Measurements from ENCODE around the gene BDKRB1.

Gene BDKRB1

GRCh38 chr14:96268431-96269358 is 12.7 kb downstream of the BDKRB1 start:
- no peaks in the 10 kb centered on the region for H3K9me3 ChIP-seq (ENCODE audit: low read length)
- H3K36me3 ChIP-seq (ENCODE audit: insufficient read depth, low read length) = no peaks in the 10 kb centered on the region

GRCh38 chr14:96269359-96269710 is 13.3 kb downstream of the BDKRB1 start:
- H3K27me3 ChIP-seq (ENCODE audit: insufficient read depth, low read length) = peaks cover 3% of the 10 kb centered on the region
- no peaks in the 10 kb centered on the region for H3K4me1 ChIP-seq (ENCODE audit: insufficient read depth, low read length)
- no peak overlapping the region for H3K4me3 ChIP-seq (ENCODE audit: low read length)
- no peaks in the 10 kb centered on the region for H3K36me3 ChIP-seq (ENCODE audit: insufficient read depth, low read length)
- no peaks in the 10 kb centered on the region for H3K9me3 ChIP-seq (ENCODE audit: low read length)
- H2AFZ ChIP-seq (ENCODE audit: low read depth, low read length) = no peak overlapping the region

More at GRCh38 chr14:96268431-96269358, 12.7 kb downstream of the BDKRB1 start:
- no peaks in the 10 kb centered on the region for H3K4me1 ChIP-seq (ENCODE audit: insufficient read depth, low read length)
- no peak overlapping the region for H3K4me3 ChIP-seq (ENCODE audit: low read length)
- no peak overlapping the region for H2AFZ ChIP-seq (ENCODE audit: low read depth, low read length)
- H3K27me3 ChIP-seq (ENCODE audit: insufficient read depth, low read length) = peaks cover 3% of the 10 kb centered on the region

DNA sequence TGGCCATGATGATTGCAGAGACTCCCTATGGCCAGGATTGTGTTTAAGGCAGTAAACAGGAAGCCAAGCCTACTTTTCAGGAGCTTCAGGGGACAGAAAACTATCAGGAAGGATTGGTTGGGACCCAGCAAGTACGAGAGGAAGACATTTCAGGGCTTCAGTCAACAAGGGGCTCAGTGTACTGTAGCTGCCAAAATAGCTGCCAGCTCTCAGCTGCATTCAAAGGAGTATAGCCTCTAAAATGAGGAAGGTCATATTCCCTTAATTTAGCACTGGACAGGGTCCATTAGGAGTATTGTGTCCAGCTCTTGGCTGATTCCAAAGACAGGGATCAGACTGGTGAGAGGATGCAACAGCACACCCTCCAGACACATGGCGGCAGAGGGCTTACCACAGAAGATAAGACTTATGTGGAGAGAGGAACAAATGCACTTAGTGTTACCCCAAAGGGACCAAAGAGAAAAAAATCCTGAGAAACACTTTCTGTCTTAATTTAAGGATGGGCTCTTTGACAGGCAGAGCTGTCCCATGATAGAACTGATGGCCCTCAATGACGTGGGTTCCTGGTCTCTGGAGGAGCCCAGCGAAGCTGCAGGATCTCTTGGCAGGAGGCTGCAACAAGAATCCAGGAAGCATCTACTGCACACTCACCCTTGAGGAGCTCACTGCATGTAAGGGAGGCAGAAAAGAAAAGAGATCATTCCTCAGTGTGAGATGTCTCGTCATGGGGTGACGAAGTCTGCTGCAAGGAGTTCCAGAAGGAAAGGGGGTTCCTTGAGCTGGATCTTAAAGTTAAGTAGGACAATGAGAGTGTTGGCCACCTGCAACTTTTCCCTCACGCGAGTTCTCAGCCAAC is 14.8 kb downstream of the BDKRB1 start:
- Histone ChIP-seq H3K36me3 (ENCODE audit: insufficient read depth, low read length) (no peaks in the 10 kb centered on the region), H3K4me3 (ENCODE audit: low read length) (no peak overlapping the region), H3K27me3 (ENCODE audit: insufficient read depth, low read length) (peaks cover 3% of the 10 kb centered on the region), H3K4me1 (ENCODE audit: insufficient read depth, low read length) (no peaks in the 10 kb centered on the region), H3K9me3 (ENCODE audit: low read length) (no peaks in the 10 kb centered on the region), H2AFZ (ENCODE audit: low read depth, low read length) (no peak overlapping the region)

DNA sequence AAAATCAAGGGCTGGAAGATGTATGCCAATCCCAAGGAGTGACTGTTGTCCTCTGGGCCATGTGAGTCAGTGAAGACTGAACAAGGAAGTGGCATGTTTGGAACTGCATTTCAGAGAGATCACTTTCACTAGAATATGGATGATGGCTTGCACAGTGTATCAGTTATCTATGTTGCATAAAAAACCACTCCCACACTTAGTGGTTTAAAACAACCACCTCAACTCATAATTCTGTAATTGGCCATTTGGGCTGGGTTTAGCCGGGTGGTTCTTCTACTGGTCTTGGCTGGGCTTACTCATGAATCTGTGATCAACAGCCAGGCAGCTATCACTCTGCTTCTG is 15.4 kb downstream of the BDKRB1 start:
- Histone ChIP-seq H3K4me1 (ENCODE audit: insufficient read depth, low read length) (no peaks in the 10 kb centered on the region), H3K36me3 (ENCODE audit: insufficient read depth, low read length) (no peaks in the 10 kb centered on the region), H3K9me3 (ENCODE audit: low read length) (no peaks in the 10 kb centered on the region), H2AFZ (ENCODE audit: low read depth, low read length) (no peak overlapping the region), H3K4me3 (ENCODE audit: low read length) (no peak overlapping the region), H3K27me3 (ENCODE audit: insufficient read depth, low read length) (peaks cover 3% of the 10 kb centered on the region)

DNA sequence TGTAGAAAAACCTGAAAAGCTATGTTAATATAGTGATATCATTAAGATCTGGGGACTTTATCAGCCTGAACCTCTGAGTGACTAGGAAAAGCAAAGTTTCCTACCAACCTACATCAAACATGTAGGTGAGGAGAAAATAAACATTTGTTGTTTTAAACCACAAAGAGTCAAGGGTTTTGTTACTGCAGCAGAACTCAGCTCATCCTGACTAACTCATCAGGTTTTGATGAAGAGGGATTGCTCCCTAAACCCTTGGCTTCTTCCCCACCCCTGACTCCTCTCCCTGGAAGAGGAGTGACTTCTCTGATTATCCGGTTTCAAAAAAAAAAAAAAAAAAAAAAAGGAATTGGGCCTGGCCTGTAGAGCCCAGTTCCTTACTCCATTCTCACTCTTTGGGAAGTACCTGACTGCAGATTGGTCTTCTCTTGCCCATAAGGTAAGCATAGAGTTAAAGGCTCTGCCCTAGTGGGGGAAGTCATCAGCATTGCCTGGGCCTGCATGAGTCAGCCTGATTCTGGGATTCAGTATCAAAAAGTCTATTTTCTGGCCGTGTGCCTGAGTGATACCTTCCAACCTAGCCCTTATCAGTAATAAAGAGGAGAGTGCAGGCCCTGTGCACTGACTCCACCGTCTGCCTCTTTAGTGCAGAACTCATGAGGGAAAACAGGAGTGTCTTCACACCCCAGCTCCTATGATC is 16.9 kb downstream of the BDKRB1 start:
- Histone ChIP-seq H3K9me3 (ENCODE audit: low read length) (peaks cover 3% of the 10 kb centered on the region), H3K4me3 (ENCODE audit: low read length) (no peak overlapping the region), H3K27me3 (ENCODE audit: insufficient read depth, low read length) (peaks cover 3% of the 10 kb centered on the region), H2AFZ (ENCODE audit: low read depth, low read length) (no peak overlapping the region), H3K4me1 (ENCODE audit: insufficient read depth, low read length) (no peaks in the 10 kb centered on the region), H3K36me3 (ENCODE audit: insufficient read depth, low read length) (no peaks in the 10 kb centered on the region)

- Histone ChIP-seq H3K4me3 (ENCODE audit: low read length) (no peak overlapping the region), H3K27me3 (ENCODE audit: insufficient read depth, low read length) (peaks cover under 1% of the 10 kb centered on the region), H3K36me3 (ENCODE audit: insufficient read depth, low read length) (no peaks in the 10 kb centered on the region), H3K4me1 (ENCODE audit: insufficient read depth, low read length) (no peaks in the 10 kb centered on the region), H2AFZ (ENCODE audit: low read depth, low read length) (no peak overlapping the region), H3K9me3 (ENCODE audit: low read length) (peaks cover 3% of the 10 kb centered on the region)
These were observed 17.6 kb downstream of the BDKRB1 start for GRCh38 chr14:96273629-96274028.

GRCh38 chr14:96274122-96274521 is 18.1 kb downstream of the BDKRB1 start:
- no peaks in the 10 kb centered on the region for H3K36me3 ChIP-seq (ENCODE audit: insufficient read depth, low read length)
- H3K9me3 ChIP-seq (ENCODE audit: low read length) = peaks cover 3% of the 10 kb centered on the region
- H3K4me3 ChIP-seq (ENCODE audit: low read length) = no peak overlapping the region
- H2AFZ ChIP-seq (ENCODE audit: low read depth, low read length) = no peak overlapping the region
- no peaks in the 10 kb centered on the region for H3K27me3 ChIP-seq (ENCODE audit: insufficient read depth, low read length)
- H3K4me1 ChIP-seq (ENCODE audit: insufficient read depth, low read length) = no peaks in the 10 kb centered on the region

- H2AFZ ChIP-seq (ENCODE audit: low read depth, low read length) = no peak overlapping the region
- H3K27me3 ChIP-seq (ENCODE audit: insufficient read depth, low read length) = no peaks in the 10 kb centered on the region
- no peak overlapping the region for H3K4me3 ChIP-seq (ENCODE audit: low read length)
- H3K4me1 ChIP-seq (ENCODE audit: insufficient read depth, low read length) = no peaks in the 10 kb centered on the region
- H3K9me3 ChIP-seq (ENCODE audit: low read length) = peaks cover 3% of the 10 kb centered on the region
- no peaks in the 10 kb centered on the region for H3K36me3 ChIP-seq (ENCODE audit: insufficient read depth, low read length)
These were observed 18.5 kb downstream of the BDKRB1 start for GRCh38 chr14:96274543-96274942.

DNA sequence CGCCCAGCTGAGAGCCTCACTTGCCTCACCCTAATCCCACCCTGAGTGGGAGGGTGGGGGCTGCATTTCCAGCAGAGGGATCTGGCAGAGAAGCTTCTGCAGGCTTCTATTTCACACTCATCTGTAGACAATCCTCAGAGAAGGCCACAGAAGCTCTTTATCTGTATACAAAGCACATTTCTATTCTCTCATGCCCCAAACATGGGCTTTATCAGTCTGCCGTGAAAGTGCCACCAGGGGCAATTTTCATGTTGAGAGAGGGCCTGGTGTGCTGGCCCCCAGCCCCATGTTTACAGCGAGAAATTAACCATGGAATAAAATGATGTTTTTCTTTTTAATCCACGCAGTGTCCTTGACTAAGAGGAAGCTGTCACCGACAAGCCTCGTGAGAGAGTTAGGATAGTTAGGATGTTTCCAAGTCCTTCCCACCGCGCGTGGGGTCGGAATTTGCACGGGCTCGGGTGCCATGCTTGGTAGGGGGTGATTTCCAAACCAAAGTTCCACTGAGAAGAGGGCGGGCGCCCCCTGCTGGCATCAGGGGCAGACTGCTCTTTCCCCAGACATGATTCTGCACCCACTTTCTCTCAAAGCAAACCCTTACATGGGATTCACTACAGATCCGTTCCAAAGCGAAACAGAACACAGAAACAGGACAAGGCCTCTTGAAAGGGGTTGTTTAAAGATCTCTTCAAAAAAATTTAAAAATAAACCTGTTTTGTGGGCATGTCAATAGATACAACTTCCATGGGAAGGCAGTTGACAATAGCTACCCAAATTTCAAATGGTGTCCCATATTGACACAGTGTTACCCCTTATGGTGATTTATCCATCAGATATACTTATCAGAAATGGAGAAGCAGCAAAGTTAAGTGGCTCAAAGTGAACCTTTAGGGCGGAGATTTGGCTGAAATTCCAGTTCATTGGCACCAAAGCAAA is 19.4 kb downstream of the BDKRB1 start:
- no peaks in the 10 kb centered on the region for H3K36me3 ChIP-seq (ENCODE audit: insufficient read depth, low read length)
- no peaks in the 10 kb centered on the region for H3K27me3 ChIP-seq (ENCODE audit: insufficient read depth, low read length)
- no peak overlapping the region for H3K4me3 ChIP-seq (ENCODE audit: low read length)
- peaks cover 3% of the 10 kb centered on the region for H3K9me3 ChIP-seq (ENCODE audit: low read length)
- no peak overlapping the region for H2AFZ ChIP-seq (ENCODE audit: low read depth, low read length)
- no peaks in the 10 kb centered on the region for H3K4me1 ChIP-seq (ENCODE audit: insufficient read depth, low read length)

DNA sequence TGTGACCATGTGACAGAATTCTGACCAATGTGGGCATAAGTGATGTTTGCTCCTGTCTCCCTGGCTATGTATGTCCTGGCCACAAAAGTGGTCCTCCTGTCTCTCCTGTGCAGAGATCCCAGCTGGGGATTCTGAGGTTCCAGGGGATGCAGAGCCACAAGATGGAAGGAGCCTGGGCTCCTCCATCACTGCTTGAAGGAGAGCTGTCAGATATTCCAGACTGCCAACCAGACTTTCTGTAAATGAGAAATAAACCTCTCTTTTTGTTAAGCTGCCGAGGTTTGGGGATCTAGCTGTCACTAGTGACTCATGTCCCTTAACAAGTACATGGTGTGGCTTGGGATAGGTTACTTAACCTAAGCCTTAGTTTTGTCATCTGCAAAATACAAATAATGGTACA is 21.9 kb downstream of the BDKRB1 start:
- no peaks in the 10 kb centered on the region for H3K36me3 ChIP-seq (ENCODE audit: insufficient read depth, low read length)
- H3K9me3 ChIP-seq (ENCODE audit: low read length) = peaks cover 3% of the 10 kb centered on the region
- no peaks in the 10 kb centered on the region for H3K27me3 ChIP-seq (ENCODE audit: insufficient read depth, low read length)
- peaks cover 12% of the 10 kb centered on the region for H3K4me1 ChIP-seq (ENCODE audit: insufficient read depth, low read length)
- H3K4me3 ChIP-seq (ENCODE audit: low read length) = no peak overlapping the region
- no peak overlapping the region for H2AFZ ChIP-seq (ENCODE audit: low read depth, low read length)

- Histone ChIP-seq H2AFZ (ENCODE audit: low read depth, low read length) (no peak overlapping the region), H3K9me3 (ENCODE audit: low read length) (peaks cover 3% of the 10 kb centered on the region), H3K4me3 (ENCODE audit: low read length) (no peak overlapping the region), H3K4me1 (ENCODE audit: insufficient read depth, low read length) (peaks cover 18% of the 10 kb centered on the region), H3K36me3 (ENCODE audit: insufficient read depth, low read length) (peaks cover 3% of the 10 kb centered on the region), H3K27me3 (ENCODE audit: insufficient read depth, low read length) (no peaks in the 10 kb centered on the region)
These were observed 23.6 kb downstream of the BDKRB1 start for GRCh38 chr14:96279564-96279963.

- Histone ChIP-seq H3K4me3 (ENCODE audit: low read length) (no peak overlapping the region), H3K4me1 (ENCODE audit: insufficient read depth, low read length) (peaks cover 18% of the 10 kb centered on the region), H2AFZ (ENCODE audit: low read depth, low read length) (no peak overlapping the region), H3K27me3 (ENCODE audit: insufficient read depth, low read length) (no peaks in the 10 kb centered on the region), H3K9me3 (ENCODE audit: low read length) (peaks cover 3% of the 10 kb centered on the region), H3K36me3 (ENCODE audit: insufficient read depth, low read length) (peaks cover 4% of the 10 kb centered on the region)
These were observed 24.1 kb downstream of the BDKRB1 start for GRCh38 chr14:96280104-96280503.

Measured in neuron (in vitro differentiated cells).